ENCODE results near the gene ADRB1. TPM values are rescaled to one million over a fixed set of nuclear protein-coding genes. Genes with fewer than 3 reads are reported as not detected.

The ADRB1 gene
- total RNA-seq, 4 donors from 2014 or later, result 0.18 to 1.1 (median 0.27) TPM; not detected in 1

DNA sequence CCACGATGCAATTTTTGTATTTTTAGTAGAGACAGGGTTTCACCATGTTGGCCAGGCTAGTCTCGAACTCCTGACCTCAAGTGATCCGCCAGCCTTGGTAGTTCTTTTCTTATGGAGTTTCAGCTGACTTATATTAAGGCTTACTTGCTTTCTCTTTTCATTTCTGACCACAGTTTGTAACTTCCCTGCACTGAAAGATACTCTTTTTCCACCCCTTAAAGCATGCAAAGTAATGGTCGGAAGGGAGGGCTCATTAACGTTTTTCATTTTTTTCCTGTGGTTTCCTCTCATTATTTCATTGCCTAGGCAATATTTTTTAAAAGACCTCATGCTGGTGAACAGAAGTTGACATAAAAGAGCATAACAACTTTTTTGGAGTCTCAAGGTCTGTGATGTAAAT lies 27.0 kb downstream of the ADRB1 start:
- no peak for DNase-seq
- 56 to 67% methylated on average over 5 of the region's 5 CpGs for WGBS, 2 donors
- Histone ChIP-seq H3K4me3 (no peak overlapping the region), H3K36me3 (no peaks in the 10 kb centered on the region), H3K9me3 (no peaks in the 10 kb centered on the region), H3K27ac (no peak overlapping the region), H3K27me3 (peaks cover 0 to 3% (median 0%) of the 10 kb centered on the region in 4 donors), H3K4me1 (peaks cover 11 to 28% (median 13%) of the 10 kb centered on the region in 3 donors)
- TF ChIP-seq POLR2A (IDR thresholded peaks at IDR 0.05) (no peak), CTCF (IDR thresholded peaks at IDR 0.05) (no peak)
- intact Hi-C loops (cut with DNase I), result no loop called here

DNA sequence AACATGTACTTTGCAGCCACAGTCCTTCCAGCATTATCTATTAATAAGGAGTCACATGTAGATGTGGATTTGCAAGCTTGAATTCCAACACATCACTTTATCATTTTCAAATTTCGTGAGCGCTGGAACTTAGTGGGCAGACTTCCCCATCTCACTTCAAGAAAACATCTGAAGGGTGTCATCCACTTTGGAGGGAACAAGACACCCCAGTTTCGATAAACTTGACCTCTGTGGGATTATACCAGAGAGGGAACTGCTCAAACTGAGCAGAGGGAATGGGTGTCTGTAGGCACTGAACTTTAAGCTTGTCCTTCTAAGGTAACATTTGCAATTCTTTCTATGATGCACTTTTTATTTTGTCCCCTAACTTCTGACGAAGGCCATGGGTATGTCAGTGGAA lies 27.5 kb downstream of the ADRB1 start:
- peaks cover 0 to 6% (median 0%) of the 10 kb centered on the region in 4 donors for H3K27me3 ChIP-seq
- H3K4me3 ChIP-seq, result no peak overlapping the region
- no peak overlapping the region for H3K27ac ChIP-seq
- H3K9me3 ChIP-seq, result no peaks in the 10 kb centered on the region
- peaks cover 11 to 28% (median 13%) of the 10 kb centered on the region in 3 donors for H3K4me1 ChIP-seq
- H3K36me3 ChIP-seq, result no peaks in the 10 kb centered on the region
- intact Hi-C loops (cut with DNase I), result no loop called here
- 77 to 78% methylated on average over 4 of the region's 4 CpGs for WGBS, 2 donors
- TF ChIP-seq POLR2A (IDR thresholded peaks at IDR 0.05) (no peak), CTCF (IDR thresholded peaks at IDR 0.05) (no peak)
- no peak for DNase-seq

DNA sequence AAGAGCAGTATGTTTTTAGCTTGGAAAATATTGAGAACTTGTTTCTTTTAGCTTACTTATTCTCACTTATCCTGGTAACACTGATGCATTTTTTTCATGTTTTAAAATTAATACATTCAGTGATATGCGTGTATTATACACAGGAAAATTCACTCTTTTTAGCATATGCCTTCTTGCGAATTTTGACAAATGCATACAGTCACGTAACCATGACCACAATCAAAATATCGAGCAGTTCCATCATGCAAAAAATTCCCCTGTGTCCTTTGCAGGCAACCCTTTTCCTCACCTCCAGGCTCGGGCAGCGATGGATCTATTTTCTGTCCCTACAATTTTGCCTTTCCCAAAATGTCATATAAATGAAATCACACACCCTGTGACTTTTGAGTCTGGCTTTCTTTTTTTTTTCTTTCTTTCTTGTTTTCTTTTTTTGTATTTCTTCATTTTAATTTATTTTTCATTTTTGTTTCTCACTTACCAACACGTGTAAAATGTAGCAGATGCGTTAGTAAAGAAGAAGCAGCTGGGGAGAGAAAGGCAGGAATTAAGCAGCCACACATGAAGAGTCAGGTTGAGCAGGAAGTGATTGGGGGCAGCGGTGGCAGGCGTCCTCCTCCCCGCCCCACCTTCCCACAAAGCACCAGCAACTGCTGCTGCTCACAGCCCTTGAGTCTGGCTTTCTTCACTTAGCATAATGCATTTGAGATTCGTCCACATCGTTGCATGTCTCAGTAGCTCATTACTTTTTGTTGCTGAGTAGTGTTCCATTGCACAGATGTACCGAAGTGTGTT lies 29.9 kb downstream of the ADRB1 start:
- intact Hi-C loops (cut with DNase I), result no loop called here
- no peak for DNase-seq
- 70 to 72% methylated on average over 11 to 14 of the region's 14 CpGs for WGBS, 2 donors
- Histone ChIP-seq H3K4me3 (no peak overlapping the region), H3K27me3 (peaks cover 0 to 6% (median 0%) of the 10 kb centered on the region in 4 donors), H3K9me3 (no peaks in the 10 kb centered on the region), H3K36me3 (no peaks in the 10 kb centered on the region), H3K27ac (no peak overlapping the region), H3K4me1 (peaks cover 0 to 5% (median 0%) of the 10 kb centered on the region in 3 donors)
- no peak for TF ChIP-seq CTCF (IDR thresholded peaks at IDR 0.05)
- no peak for TF ChIP-seq POLR2A (IDR thresholded peaks at IDR 0.05)

- Histone ChIP-seq H3K9me3 (no peaks in the 10 kb centered on the region), H3K4me1 (no peaks in the 10 kb centered on the region), H3K36me3 (no peaks in the 10 kb centered on the region), H3K4me3 (no peak overlapping the region), H3K27me3 (peaks cover 0 to 6% (median 0%) of the 10 kb centered on the region in 4 donors), H3K27ac (no peak overlapping the region)
- DNase-seq, result no peak
- no peak for TF ChIP-seq CTCF (IDR thresholded peaks at IDR 0.05)
- no peak for TF ChIP-seq POLR2A (IDR thresholded peaks at IDR 0.05)
- intact Hi-C loops (cut with DNase I), result no loop called here
- WGBS, 2 donors, result 88 to 89% methylated on average over 3 to 6 of the region's 6 CpGs
Observed at GRCh38 chr10:114075093-114075492, 31.4 kb downstream of the ADRB1 start.

DNA sequence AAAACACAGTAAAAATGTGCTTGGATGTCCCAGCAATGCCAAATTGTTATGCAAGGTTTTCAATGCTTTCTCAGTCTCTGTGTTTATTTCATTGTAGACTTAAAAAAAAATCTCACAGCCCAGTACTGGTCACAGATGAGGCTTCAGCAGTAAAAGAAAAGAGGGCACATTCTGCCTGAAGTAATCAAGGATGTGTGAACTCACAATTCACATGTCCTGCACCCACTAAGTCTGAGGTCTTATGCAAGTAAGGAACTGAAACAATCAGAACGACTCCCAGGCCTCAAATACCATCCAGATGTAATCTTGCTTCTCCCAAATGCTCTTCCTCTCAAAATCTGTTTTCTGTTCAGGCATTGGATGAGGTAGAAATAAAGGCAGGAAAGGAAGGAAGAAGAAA lies 33.7 kb downstream of the ADRB1 start:
- intact Hi-C loops (cut with DNase I), result no loop called here
- H3K27ac ChIP-seq, result no peak overlapping the region
- no peak overlapping the region for H3K4me3 ChIP-seq
- WGBS, 2 donors, result 25 to 63% methylated on average over 1 of the region's 1 CpG
- peaks cover 0 to 6% (median 0%) of the 10 kb centered on the region in 4 donors for H3K27me3 ChIP-seq
- no peaks in the 10 kb centered on the region for H3K4me1 ChIP-seq
- no peaks in the 10 kb centered on the region for H3K9me3 ChIP-seq
- no peaks in the 10 kb centered on the region for H3K36me3 ChIP-seq
- no peak for DNase-seq
- TF ChIP-seq POLR2A (IDR thresholded peaks at IDR 0.05), result no peak
